HG03095 (cell line): ENCODE measurements around the gene TLX1.
A peak's percentile ranks its signal among the peaks of the same experiment; 100 is the strongest.

ENCODE experiments used
- ATAC-seq: cut with Tn5 transposase; IDR thresholded peaks from one replicate; pipeline ENCODE4 v1.9.1; 2021; ENCODE audit warnings: moderate library complexity; ENCODE audit not compliant: unreplicated experiment

Gene TLX1

DNA sequence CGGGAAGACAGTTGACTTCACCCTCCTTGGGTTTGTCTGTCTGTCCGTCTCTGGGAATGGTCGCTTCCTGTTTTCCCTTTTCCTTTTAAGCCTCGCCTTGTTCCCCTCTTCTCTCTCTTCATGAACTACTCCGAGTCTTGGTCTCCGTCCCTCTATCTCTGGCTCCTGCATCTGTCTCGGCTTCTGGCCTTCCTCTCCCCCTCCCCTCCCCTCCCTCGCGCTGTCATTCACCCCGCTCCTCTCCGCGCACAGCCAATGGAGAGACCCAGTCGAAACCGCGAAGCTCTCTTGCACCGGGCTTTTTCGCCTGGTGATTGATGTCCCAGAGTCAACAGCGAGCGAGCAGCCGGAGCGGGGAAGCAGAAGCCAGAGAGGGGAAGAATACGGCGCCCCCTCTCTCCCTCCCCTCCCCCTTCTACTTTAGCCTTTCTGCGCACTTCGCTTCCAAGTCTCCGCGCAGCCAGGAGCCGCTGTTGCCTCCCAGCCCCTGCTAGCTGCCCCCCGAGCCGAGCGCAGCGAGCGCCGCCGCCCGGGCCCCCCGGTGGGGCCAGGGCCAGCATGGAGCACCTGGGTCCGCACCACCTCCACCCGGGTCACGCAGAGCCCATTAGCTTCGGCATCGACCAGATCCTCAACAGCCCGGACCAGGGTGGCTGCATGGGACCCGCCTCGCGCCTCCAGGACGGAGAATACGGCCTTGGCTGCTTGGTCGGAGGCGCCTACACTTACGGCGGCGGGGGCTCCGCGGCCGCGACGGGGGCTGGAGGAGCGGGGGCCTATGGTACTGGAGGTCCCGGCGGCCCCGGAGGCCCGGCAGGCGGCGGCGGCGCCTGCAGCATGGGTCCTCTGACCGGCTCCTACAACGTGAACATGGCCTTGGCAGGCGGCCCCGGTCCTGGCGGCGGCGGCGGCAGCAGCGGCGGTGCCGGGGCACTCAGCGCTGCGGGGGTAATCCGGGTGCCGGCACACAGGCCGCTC lies at the start of gene TLX1:
TLX1 (plus strand) TSS at position 317 of the 978 bp plus-strand sequence; CDS start at position 559, 242 bp downstream.
- ATAC-seq: no peak

GRCh38 chr10:101085846-101086245 lies 45.3 kb upstream of the TLX1 start:
- ATAC-seq: no peak

DNA sequence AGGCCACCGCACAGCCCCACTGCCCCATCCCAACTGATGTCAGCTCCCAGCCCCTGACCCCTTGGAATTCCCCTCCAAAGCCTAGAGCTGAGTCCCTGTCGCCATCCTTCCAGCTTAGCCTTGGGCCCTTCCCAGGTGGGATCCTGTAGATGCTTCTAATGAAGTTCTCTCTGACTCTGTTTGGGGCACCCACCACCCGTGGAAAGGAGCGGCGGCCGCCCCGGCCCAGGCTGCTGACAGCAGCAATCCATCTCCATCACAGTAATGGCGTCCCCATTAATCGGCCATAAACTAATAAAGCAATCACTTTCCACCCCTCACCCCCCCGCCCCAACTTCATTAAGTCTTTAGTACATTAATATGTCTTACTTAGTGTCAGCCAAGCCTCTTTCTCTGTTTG lies 43.7 kb upstream of the TLX1 start:
- ATAC-seq: no peak

DNA sequence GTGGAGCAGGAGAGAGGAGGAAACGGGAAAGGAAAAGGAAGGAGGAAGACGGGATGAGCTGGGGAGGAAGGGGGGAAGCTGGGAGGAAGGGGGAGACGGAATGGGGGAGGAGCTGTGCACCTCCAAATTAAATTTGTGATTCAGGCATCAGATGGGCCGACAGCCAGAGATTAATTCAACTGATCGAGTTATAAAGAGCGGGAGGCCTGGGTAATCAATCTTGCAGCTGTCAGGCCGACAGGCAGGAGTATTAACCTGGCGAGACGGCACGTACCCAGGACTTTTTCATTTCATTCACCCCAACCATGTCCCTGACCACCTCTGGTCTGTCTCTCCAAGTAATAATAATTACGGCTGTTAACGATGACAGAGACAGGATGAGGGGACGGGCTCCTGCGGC lies 43.1 kb upstream of the TLX1 start:
- ATAC-seq: no peak

- ATAC-seq: no peak
Observed at GRCh38 chr10:101089520-101090299, 41.4 kb upstream of the TLX1 start.

DNA sequence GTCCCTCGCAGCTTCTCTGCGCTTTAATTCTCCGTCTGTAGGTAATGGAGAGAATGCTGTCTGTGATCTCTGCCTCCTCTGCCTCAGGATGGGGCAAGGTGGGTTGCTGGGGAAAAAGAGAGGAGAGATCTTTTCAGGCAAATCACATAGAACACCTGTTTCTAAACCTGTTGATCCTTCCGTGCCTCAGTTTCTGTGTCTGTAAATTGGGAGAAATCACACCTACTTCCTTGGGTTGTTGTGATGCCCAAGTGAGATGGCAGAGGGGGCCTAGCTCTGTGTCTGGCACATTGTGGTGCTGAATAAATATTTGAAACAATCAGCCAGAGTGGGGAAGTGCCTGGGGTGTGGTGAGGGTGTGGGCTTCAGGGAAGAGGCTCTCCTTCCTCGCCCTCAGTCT lies 40.5 kb upstream of the TLX1 start:
- ATAC-seq: no peak

GRCh38 chr10:101091546-101092290 lies 39.4 kb upstream of the TLX1 start:
- no peak for ATAC-seq

- ATAC-seq: no peak
Observed at GRCh38 chr10:101092881-101093354, 38.2 kb upstream of the TLX1 start.

DNA sequence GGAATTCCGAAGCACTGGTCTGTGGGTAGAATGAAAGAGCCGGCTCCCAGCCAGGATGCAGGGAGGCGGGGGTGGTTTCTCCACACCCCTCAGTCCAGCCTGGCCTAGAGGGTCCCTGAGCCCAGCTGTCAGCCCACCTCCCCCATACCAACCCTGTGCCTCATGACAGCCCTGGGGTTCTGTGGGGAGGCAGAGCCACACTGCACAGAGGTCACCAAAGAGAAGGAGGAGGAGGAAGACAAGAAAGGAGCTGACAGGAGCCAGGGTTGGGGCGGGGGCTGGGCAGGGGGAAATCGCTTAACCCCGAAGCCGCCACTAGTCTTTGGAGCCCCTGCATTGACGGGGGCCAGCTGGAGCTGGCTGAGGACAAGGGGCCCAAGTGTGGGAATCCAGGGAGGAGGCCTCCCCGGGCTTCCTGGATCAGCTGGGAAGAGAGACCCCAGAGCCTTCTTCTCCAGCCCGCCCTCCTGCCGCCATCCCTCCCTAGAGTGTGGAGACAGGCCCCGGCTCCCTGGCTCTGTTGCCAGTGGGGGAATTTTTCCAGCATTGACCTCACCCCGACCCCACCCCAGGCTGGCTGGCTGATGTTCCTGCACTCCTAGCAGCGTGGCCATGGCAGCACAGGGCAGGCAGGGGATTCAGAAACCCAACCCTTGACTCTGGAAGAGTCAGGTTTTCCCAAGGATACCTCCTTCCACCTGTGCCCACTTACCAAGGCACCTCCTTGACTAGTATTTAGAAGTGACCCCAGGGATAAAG lies 36.8 kb upstream of the TLX1 start:
- no peak for ATAC-seq

DNA sequence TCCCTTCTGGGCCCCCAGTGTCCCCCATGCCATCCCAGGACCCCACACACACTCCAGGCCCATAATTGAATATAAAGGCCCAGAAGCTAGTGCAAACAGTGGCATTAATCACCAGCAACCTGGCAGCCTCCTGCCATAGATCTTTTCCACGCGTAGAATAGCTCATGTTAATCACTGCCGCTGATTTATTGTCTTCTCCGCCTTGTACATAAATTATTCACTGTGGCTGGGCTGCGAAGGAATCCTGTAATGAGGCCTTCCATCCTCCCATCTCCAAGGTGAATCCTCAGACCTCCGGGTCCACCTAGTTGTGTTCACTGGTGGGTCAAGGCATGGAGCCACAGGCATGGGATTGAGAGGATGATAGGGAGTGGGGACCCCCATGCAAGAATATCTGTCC lies 36.1 kb upstream of the TLX1 start:
- no peak for ATAC-seq

DNA sequence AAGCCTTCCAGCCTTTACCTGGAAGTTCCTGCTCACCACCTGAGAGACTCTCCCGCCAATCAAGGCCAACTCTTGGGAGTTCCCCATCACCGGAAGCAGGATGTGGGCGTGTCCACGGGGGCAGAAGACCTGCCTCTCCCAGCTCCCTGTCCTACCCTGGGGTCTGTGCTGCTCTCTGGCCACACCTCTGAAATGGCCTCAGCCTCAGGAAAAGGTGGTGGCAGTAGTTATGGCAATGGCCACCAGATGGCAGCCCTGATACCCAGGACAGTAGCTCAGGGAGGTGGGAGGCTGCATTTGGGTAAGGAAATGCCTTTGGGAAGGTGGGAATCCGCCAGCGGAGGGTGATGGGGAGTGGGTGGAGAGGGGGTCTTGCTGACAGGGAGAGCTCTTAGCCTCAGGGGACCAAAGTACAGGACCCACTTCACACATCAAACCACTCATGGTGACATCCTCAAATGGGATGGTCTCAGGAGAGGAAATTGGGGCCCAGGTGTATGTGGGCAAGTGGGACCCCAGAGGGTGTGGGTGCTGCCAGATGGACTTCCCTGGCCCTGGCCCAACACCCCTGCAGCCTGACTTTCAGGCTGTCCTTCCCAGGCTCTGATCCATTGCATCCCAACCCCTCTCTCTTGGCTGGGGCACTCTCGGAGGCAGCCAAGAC lies 35.4 kb upstream of the TLX1 start:
- peak; percentile 88 for ATAC-seq

DNA sequence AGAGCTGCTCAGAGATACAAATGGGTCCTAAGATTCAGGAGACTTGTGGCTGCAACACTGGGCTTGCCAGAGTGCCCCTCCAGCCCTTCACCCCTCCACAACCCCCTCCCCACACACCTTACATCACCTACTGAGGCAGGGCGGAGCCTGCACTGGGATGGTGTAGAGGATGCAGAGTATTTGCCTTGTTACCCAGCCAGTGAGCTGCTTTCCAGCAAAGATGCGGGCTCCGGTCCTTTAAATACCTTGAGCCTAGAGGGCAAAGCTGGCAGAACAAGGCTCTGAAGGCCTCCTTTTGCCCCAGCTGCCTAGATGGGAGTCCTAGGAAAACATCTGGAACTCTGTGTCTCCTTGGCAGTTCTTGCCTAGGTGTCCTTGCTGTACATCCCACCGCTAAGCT lies 34.7 kb upstream of the TLX1 start:
- no peak for ATAC-seq

DNA sequence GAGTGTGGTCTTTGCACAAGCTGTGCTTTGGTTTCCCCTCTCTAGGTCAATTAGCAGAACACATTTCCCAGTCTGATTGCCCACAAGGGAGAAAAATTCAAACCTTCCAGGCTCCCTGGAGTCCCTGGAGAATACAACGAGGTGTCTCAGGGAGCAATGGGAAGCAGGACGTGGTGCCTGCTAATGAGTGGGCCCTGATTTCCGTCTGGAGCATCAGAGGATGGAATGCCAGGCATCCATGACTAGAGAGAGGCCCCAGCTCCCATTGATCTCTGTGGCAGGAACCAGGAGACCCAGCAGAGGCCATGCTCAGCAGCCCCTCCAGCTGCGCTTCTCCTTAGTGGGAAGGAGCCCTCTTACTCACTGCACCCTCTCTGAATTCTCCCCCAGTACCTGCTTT lies 33.2 kb upstream of the TLX1 start:
- no peak for ATAC-seq

DNA sequence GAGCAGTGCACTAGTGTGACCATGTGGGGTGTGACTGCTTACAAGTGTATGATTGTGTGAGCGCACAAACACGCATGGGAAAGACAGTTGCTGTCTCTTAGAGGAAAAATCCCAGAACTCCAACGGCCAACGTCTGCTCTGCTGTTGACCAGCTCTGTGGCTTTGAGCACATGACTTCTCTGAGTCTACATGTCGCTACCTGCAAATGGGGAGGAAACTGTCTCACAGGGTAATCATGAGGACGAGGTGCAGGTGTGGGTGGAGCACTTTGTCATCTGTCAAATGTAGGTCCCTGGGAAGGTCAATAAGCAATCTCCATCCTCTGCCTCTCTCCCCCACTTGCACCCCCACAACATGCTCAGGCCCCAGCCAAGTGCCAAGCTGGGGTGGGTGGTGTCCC lies 31.2 kb upstream of the TLX1 start:
- ATAC-seq: no peak

DNA sequence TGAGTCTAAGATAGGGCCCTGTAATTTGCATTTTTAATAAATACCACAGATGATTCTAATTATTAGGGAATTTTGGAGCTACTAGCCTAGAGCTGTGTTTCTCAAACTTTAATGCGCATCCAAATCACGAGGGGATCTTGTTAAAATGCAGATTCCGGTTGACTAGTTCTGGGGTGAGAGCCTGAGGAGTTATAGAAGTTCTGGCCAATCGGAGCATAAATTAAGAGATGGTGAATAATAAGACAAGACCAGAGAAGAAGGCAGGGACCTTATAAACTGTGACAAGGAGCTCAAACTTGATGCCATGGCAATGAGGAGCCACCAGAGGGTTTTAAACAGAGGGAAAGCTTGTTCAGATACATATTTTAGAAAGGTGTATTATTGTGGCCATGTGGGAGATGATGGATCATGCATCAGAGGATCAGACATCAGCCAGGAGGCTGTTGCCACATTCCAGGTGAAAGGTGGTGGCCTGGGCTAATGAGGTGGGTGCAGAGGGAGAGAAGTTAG lies 29.7 kb upstream of the TLX1 start:
- no peak for ATAC-seq

- ATAC-seq: no peak
Observed at GRCh38 chr10:101103430-101103829, 27.7 kb upstream of the TLX1 start.

DNA sequence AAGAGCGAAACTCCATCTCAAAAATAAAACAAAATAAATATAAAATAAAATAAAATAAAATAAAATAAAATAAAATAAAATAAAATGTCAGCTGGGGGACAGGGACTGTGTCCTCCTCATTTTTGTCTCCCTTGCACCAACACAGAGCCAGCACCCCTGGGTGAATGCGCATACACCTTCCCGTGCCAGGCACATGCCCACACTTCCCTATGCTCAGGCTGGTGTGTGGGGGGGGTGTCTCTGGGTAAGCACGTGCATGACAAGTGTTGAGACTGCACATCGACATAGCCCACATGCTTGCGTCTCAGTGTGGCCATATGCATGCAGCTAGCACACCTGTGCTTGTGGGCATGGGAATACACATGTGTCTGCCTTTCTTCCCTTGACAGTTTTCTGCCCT lies 24.7 kb upstream of the TLX1 start:
- no peak for ATAC-seq

DNA sequence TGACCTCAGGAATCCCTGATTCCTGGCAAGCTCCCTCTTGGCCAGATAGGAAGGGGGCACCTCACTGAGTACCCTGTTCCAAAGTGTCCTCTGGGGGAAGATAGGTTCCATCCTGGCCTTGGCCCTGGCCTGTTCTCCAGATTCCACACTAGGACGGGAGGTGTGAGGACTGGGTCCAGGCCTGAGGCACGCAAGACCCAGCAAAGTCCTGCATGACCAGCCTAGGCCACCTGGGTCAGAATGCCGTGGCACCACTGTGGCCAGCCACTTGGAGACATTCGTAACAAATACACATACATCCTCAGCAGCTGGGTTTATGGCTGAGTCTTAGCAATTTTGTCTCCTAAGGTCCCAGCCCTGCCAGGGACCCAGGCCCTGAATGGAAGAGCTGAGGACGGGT lies 23.3 kb upstream of the TLX1 start:
- ATAC-seq: no peak

GRCh38 chr10:101110856-101111523 lies 20.1 kb upstream of the TLX1 start:
- ATAC-seq: no peak
